ENCODE data around the gene GNAI1.

The GNAI1 gene

GRCh38 chr7:80186721-80187120 lies 52.1 kb downstream of the GNAI1 start:
- no peak for TF ChIP-seq CTCF (IDR thresholded peaks at IDR 0.05)

GRCh38 chr7:80187279-80187678 lies 52.6 kb downstream of the GNAI1 start:
- no peak for TF ChIP-seq CTCF (IDR thresholded peaks at IDR 0.05)

- no peak for TF ChIP-seq CTCF (IDR thresholded peaks at IDR 0.05)
These were observed 53.1 kb downstream of the GNAI1 start for GRCh38 chr7:80187727-80188126.

- TF ChIP-seq CTCF (IDR thresholded peaks at IDR 0.05): no peak
These were observed 55.0 kb downstream of the GNAI1 start for GRCh38 chr7:80189638-80190037.

- TF ChIP-seq CTCF (IDR thresholded peaks at IDR 0.05): no peak
These were observed 63.0 kb downstream of the GNAI1 start for GRCh38 chr7:80197627-80198026.

GRCh38 chr7:80199051-80199450 lies 64.4 kb downstream of the GNAI1 start:
- no peak for TF ChIP-seq CTCF (IDR thresholded peaks at IDR 0.05)

GRCh38 chr7:80204454-80204853 lies 69.8 kb downstream of the GNAI1 start:
- TF ChIP-seq CTCF (IDR thresholded peaks at IDR 0.05): no peak

- TF ChIP-seq CTCF (IDR thresholded peaks at IDR 0.05): no peak
These were observed 70.3 kb downstream of the GNAI1 start for GRCh38 chr7:80204919-80205318.

All from LNCAP (cell line).